HepG2 (cell line): ENCODE data around the gene CCDC9B. TPM values are rescaled to one million over a fixed set of nuclear protein-coding genes. Genes with fewer than 3 reads are reported as not detected.
A peak's percentile ranks its signal among the peaks of the same experiment; 100 is the strongest.

ENCODE experiments used
- CBFB ChIP-seq: sonication (generic); formaldehyde crosslinking; IDR thresholded peaks from 2 replicates; pipeline ENCODE4 v1.4.0; 2020; ENCODE audit warnings: missing genetic modification reagents
- DPF2 ChIP-seq: sonication (generic); formaldehyde crosslinking; IDR thresholded peaks from 2 replicates; pipeline ENCODE4 v1.4.0; 2020; ENCODE audit warnings: mild to moderate bottlenecking, low read depth, missing genetic modification reagents, borderline replicate concordance
- EEA1 ChIP-seq: sonication (generic); formaldehyde crosslinking; IDR thresholded peaks from 2 replicates; pipeline ENCODE4 v1.5.1; 2020; ENCODE audit warnings: mild to moderate bottlenecking, missing genetic modification reagents, borderline replicate concordance
- ELF3 ChIP-seq: IDR thresholded peaks from 2 replicates; pipeline ENCODE4 v1.6.1; 2016; ENCODE audit warnings: missing genetic modification reagents, missing compliant biosample characterization
- ETV5 ChIP-seq: IDR thresholded peaks from 2 replicates; pipeline ENCODE4 v1.6.1; 2018; ENCODE audit warnings: missing biosample characterization, missing genetic modification reagents, inconsistent platforms, borderline replicate concordance
- KAT8 ChIP-seq: IDR thresholded peaks from 2 replicates; pipeline ENCODE4 v1.6.1; 2016; ENCODE audit warnings: missing genetic modification reagents, missing compliant biosample characterization
- KLF9 ChIP-seq: IDR thresholded peaks from 2 replicates; pipeline ENCODE4 v1.6.1; 2016; ENCODE audit warnings: low read depth
- MAFF ChIP-seq: IDR thresholded peaks from 2 replicates; pipeline ENCODE4 v1.6.1; 2011; ENCODE audit warnings: low read depth, low read length, improper control_type of control experiment
- SP2 ChIP-seq: sonication (generic); formaldehyde crosslinking; IDR thresholded peaks from 2 replicates; pipeline ENCODE4 v1.5.1; 2020; ENCODE audit warnings: mild to moderate bottlenecking, missing genetic modification reagents
- ZNF263 ChIP-seq: sonication (generic); formaldehyde crosslinking; IDR thresholded peaks from 2 replicates; pipeline ENCODE4 v1.4.0; 2020; ENCODE audit warnings: missing genetic modification reagents
- ZNF281 ChIP-seq: sonication (generic); formaldehyde crosslinking; IDR thresholded peaks from 2 replicates; pipeline ENCODE4 v1.4.0; 2020; ENCODE audit warnings: missing genetic modification reagents, borderline replicate concordance
- ZNF747 ChIP-seq: sonication (generic); formaldehyde crosslinking; IDR thresholded peaks from 2 replicates; pipeline ENCODE4 v1.8.1; 2023; ENCODE audit warnings: missing genetic modification reagents, mild to moderate bottlenecking, borderline replicate concordance
- ZNF781 ChIP-seq: sonication (generic); formaldehyde crosslinking; IDR thresholded peaks from 2 replicates; pipeline ENCODE4 v1.5.1; 2020; ENCODE audit warnings: borderline replicate concordance, mild to moderate bottlenecking, missing genetic modification reagents; ENCODE audit errors: not compliant biosample characterization
- polyA plus RNA-seq, 8 experiments: library from polyadenylated mRNA; depleted of rRNA in 3 of 8; stranded (reverse) in 7 of 8; unstranded in 1 of 8; fragments of >200 nt; fragmentation: Illumina TruSeq in 4 of 8; extraction: Trizol in 4 of 8; gene quantifications; 2 replicates each; pipeline versions ENCODE4 v1.2.1 to v1.2.3, GENCODE V29; 2011 to 2016; ENCODE audit warnings: low read depth in 4 of 8, missing spikeins in 1 of 8, mixed read lengths in 1 of 8; ENCODE audit not compliant: insufficient read depth in 1 of 8
- total RNA-seq, 5 experiments: library from RNA; depleted of rRNA; stranded (reverse); fragments of >200 nt; fragmentation: Illumina TruSeq; extraction: Trizol; gene quantifications; 2 replicates each; pipeline ENCODE4 v1.2.3, GENCODE V29; 2016; ENCODE audit warnings: low read depth in 1 of 5
- TF ChIP-seq, protein P1 (sequence below): IDR thresholded peaks from 2 replicates; pipeline ENCODE4 v1.6.1; 2016; ENCODE audit warnings: missing compliant biosample characterization, missing genetic modification reagents, borderline replicate concordance
- TF ChIP-seq, protein P2 (sequence below): IDR thresholded peaks from 2 replicates; pipeline ENCODE4 v1.6.1; 2016; ENCODE audit warnings: mild to moderate bottlenecking
- TF ChIP-seq, protein P3 (sequence below): sonication (generic); formaldehyde crosslinking; IDR thresholded peaks from 2 replicates; pipeline ENCODE4 v1.4.0; 2020; ENCODE audit warnings: mild to moderate bottlenecking, missing genetic modification reagents
- TF ChIP-seq, protein P4 (sequence below): IDR thresholded peaks from 2 replicates; pipeline ENCODE4 v1.6.1; 2016; ENCODE audit warnings: missing compliant biosample characterization, missing genetic modification reagents, borderline replicate concordance
- TF ChIP-seq, protein P5 (sequence below): sonication (generic); formaldehyde crosslinking; IDR thresholded peaks from 2 replicates; pipeline ENCODE4 v1.5.0; 2020; ENCODE audit warnings: mild to moderate bottlenecking, missing genetic modification reagents

CCDC9B gene
- total and polyA plus RNA-seq, 2 of the 13 experiments (the other 11 are each of a cell fraction or from before 2014, with no cell fraction given): 0.98 to 1.6 TPM

DNA sequence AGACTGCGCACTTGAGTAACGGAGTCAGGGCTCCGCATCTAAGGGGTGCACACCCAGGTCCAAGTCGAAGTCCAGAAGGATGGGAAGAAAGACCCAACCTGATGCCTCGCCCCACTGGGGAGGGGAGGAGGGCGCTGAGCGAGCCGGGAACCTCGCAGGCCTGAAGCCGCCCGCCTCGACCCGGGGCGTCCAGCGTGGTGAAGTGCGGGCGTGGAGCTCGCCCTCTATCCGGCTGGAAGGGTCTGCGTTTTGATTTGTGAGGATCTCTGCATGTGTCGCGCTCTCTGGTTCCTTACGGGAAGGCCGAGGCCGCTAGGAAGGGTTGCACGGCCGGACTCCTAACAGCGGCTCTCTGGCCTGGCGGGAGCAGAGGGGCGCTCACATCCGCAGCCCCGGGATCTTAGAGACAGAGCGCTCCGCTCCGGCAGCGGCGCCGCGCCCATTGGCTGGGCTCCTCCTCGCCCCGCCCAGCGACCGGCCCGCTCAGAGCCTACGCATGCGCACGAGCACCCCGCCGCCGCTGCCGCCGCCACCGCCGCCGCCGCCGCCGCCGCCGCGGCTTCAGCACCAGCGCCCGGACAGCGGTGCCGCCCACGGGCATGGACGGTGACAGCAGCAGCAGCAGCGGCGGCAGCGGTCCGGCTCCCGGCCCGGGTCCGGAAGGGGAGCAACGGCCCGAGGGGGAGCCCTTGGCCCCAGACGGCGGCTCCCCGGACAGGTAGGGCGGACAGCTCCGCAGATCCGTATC lies 17.2 kb upstream of the CCDC9B start, which contains the start of gene DISP2 (continued):
- TF ChIP-seq ELF3 (CRISPR knock-in tag) (no peak; the same call in 1 of the 2 replicates), ETV5 (CRISPR knock-in tag) (peak; percentile 36; the same call in 1 of the 2 replicates), ZNF747 (CRISPR knock-in tag) (0 out of 2 replicates have a peak, but pooled peaks have one; percentile 60), ZNF263 (CRISPR knock-in tag) (no peak; the same call in 1 of the 2 replicates), KLF9 (CRISPR knock-in tag) (no peak), CBFB (CRISPR knock-in tag) (no peak; the same call in 1 of the 2 replicates), ZNF781 (CRISPR knock-in tag) (no peak), DPF2 (CRISPR knock-in tag) (no peak), ZNF281 (CRISPR knock-in tag) (no peak), KAT8 (CRISPR knock-in tag) (peak; percentile 30; the same call in 1 of the 2 replicates), EEA1 (CRISPR knock-in tag) (0 out of 2 replicates have a peak, but pooled peaks have one; percentile 33), SP2 (CRISPR knock-in tag) (peak; percentile 35; the same call in 1 of the 2 replicates), MAFF (no peak)
- TF ChIP-seq, protein P1, sequence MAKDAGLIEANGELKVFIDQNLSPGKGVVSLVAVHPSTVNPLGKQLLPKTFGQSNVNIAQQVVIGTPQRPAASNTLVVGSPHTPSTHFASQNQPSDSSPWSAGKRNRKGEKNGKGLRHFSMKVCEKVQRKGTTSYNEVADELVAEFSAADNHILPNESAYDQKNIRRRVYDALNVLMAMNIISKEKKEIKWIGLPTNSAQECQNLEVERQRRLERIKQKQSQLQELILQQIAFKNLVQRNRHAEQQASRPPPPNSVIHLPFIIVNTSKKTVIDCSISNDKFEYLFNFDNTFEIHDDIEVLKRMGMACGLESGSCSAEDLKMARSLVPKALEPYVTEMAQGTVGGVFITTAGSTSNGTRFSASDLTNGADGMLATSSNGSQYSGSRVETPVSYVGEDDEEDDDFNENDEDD: peak; percentile 56; the same call in 1 of the 2 replicates
- TF ChIP-seq, protein P2, sequence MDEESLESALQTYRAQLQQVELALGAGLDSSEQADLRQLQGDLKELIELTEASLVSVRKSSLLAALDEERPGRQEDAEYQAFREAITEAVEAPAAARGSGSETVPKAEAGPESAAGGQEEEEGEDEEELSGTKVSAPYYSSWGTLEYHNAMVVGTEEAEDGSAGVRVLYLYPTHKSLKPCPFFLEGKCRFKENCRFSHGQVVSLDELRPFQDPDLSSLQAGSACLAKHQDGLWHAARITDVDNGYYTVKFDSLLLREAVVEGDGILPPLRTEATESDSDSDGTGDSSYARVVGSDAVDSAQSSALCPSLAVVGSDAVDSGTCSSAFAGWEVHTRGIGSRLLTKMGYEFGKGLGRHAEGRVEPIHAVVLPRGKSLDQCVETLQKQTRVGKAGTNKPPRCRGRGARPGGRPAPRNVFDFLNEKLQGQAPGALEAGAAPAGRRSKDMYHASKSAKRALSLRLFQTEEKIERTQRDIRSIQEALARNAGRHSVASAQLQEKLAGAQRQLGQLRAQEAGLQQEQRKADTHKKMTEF: peak; percentile 41; the same call in 1 of the 2 replicates
- TF ChIP-seq, protein P3, sequence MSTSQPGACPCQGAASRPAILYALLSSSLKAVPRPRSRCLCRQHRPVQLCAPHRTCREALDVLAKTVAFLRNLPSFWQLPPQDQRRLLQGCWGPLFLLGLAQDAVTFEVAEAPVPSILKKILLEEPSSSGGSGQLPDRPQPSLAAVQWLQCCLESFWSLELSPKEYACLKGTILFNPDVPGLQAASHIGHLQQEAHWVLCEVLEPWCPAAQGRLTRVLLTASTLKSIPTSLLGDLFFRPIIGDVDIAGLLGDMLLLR (CRISPR knock-in tag): no peak
- TF ChIP-seq, protein P4, sequence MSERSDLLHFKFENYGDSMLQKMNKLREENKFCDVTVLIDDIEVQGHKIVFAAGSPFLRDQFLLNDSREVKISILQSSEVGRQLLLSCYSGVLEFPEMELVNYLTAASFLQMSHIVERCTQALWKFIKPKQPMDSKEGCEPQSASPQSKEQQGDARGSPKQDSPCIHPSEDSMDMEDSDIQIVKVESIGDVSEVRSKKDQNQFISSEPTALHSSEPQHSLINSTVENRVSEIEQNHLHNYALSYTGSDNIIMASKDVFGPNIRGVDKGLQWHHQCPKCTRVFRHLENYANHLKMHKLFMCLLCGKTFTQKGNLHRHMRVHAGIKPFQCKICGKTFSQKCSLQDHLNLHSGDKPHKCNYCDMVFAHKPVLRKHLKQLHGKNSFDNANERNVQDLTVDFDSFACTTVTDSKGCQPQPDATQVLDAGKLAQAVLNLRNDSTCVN: 0 out of 2 replicates have a peak, but pooled peaks have one; percentile 19
- TF ChIP-seq, protein P5, sequence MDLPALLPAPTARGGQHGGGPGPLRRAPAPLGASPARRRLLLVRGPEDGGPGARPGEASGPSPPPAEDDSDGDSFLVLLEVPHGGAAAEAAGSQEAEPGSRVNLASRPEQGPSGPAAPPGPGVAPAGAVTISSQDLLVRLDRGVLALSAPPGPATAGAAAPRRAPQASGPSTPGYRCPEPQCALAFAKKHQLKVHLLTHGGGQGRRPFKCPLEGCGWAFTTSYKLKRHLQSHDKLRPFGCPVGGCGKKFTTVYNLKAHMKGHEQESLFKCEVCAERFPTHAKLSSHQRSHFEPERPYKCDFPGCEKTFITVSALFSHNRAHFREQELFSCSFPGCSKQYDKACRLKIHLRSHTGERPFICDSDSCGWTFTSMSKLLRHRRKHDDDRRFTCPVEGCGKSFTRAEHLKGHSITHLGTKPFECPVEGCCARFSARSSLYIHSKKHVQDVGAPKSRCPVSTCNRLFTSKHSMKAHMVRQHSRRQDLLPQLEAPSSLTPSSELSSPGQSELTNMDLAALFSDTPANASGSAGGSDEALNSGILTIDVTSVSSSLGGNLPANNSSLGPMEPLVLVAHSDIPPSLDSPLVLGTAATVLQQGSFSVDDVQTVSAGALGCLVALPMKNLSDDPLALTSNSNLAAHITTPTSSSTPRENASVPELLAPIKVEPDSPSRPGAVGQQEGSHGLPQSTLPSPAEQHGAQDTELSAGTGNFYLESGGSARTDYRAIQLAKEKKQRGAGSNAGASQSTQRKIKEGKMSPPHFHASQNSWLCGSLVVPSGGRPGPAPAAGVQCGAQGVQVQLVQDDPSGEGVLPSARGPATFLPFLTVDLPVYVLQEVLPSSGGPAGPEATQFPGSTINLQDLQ (CRISPR knock-in tag): no peak
